ENCODE measurements around the gene SORCS3. TPM values are rescaled to one million over a fixed set of nuclear protein-coding genes. Genes with fewer than 3 reads are reported as not detected.

Gene SORCS3
- total RNA-seq, result not detected

DNA sequence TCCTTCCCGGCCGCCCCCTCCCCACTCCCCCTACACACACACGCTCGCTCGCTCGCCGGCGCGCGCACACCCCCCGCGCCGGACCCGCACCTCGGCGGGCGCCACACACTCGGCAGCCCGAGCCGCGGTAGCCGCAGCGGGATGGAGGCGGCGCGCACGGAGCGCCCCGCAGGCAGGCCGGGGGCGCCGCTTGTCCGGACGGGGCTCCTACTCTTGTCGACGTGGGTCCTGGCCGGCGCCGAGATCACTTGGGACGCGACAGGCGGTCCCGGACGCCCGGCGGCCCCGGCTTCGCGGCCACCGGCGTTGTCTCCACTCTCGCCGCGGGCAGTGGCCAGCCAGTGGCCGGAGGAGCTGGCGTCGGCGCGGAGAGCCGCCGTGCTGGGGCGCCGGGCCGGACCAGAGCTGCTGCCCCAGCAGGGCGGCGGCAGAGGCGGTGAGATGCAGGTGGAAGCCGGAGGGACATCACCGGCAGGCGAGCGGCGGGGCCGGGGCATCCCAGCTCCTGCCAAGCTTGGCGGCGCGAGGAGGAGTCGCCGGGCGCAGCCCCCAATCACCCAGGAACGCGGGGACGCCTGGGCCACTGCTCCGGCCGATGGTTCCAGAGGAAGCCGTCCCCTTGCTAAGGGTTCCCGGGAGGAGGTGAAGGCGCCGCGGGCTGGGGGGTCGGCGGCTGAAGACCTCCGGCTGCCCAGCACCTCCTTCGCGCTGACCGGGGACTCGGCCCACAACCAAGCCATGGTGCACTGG is at the start of gene SORCS3:
SORCS3 (plus strand) TSS at position 104 of the 750 bp plus-strand sequence.
- CTCF ChIA-PET, result no interaction called here
- no peaks in the 10 kb centered on the region for H3K36me3 Mint-ChIP-seq (ENCODE audit: low read depth)
- no peak within 1 kb of the TSS for H3K27ac Mint-ChIP-seq
- ATAC-seq (no peak), DNase-seq (no peak)
- H3K4me1 Mint-ChIP-seq (ENCODE audit: low read depth), result peaks cover 6% of the 10 kb centered on the region
- POLR2A ChIA-PET, result no interaction called here
- no peaks in the 10 kb centered on the region for H3K9me3 Mint-ChIP-seq (ENCODE audit: insufficient read depth)
- peak within 1 kb of the TSS; percentile 38 for H3K4me3 Mint-ChIP-seq
- H3K27me3 Mint-ChIP-seq (ENCODE audit: low read depth), result peaks cover 76% of the 10 kb centered on the region

GRCh38 chr10:104591441-104591840 is 49.6 kb upstream of the SORCS3 start:
- H3K36me3 Mint-ChIP-seq (ENCODE audit: low read depth), result no peaks in the 10 kb centered on the region
- H3K9me3 Mint-ChIP-seq (ENCODE audit: insufficient read depth), result no peaks in the 10 kb centered on the region
- ATAC-seq (no peak), DNase-seq (peak; percentile 13)
- ChIA-PET POLR2A (no interaction called here), CTCF (no interaction called here)
- H3K4me1 Mint-ChIP-seq (ENCODE audit: low read depth), result peaks cover 7% of the 10 kb centered on the region
- no peak overlapping the region for H3K27ac Mint-ChIP-seq
- H3K4me3 Mint-ChIP-seq, result no peak overlapping the region
- peaks cover 7% of the 10 kb centered on the region for H3K27me3 Mint-ChIP-seq (ENCODE audit: low read depth)

GRCh38 chr10:104601166-104601565 is 39.9 kb upstream of the SORCS3 start:
- Mint-ChIP-seq H3K9me3 (ENCODE audit: insufficient read depth) (no peaks in the 10 kb centered on the region), H3K4me3 (no peak overlapping the region), H3K27me3 (ENCODE audit: low read depth) (peaks cover 13% of the 10 kb centered on the region), H3K36me3 (ENCODE audit: low read depth) (no peaks in the 10 kb centered on the region), H3K4me1 (ENCODE audit: low read depth) (no peaks in the 10 kb centered on the region), H3K27ac (no peak overlapping the region)
- POLR2A ChIA-PET, result no interaction called here
- ATAC-seq (no peak), DNase-seq (no peak)
- CTCF ChIA-PET, result no interaction called here

- H3K9me3 Mint-ChIP-seq (ENCODE audit: insufficient read depth), result no peaks in the 10 kb centered on the region
- POLR2A ChIA-PET, result interaction anchor here (0.8 kb wide), 1 partner anchor 13 kb away, joined by 4 read pairs; no protein-coding TSS in a partner anchor
- H3K27me3 Mint-ChIP-seq (ENCODE audit: low read depth), result peaks cover 2% of the 10 kb centered on the region
- no peak overlapping the region for H3K27ac Mint-ChIP-seq
- CTCF ChIA-PET, result interaction anchor here (1.3 kb wide), 1 partner anchor 12 kb away, joined by 4 read pairs; no protein-coding TSS in a partner anchor
- ATAC-seq, result no peak
- no peak overlapping the region for H3K4me3 Mint-ChIP-seq
- H3K4me1 Mint-ChIP-seq (ENCODE audit: low read depth), result no peaks in the 10 kb centered on the region
- DNase-seq, result no peak
- no peaks in the 10 kb centered on the region for H3K36me3 Mint-ChIP-seq (ENCODE audit: low read depth)
Observed at GRCh38 chr10:104608091-104608828, 32.8 kb upstream of the SORCS3 start.

- no peak for ATAC-seq
- POLR2A ChIA-PET, result no interaction called here
Observed at GRCh38 chr10:104612571-104613205, 28.4 kb upstream of the SORCS3 start.

GRCh38 chr10:104613406-104613805 is 27.7 kb upstream of the SORCS3 start:
- Mint-ChIP-seq H3K27ac (no peak overlapping the region), H3K27me3 (ENCODE audit: low read depth) (peaks cover 5% of the 10 kb centered on the region), H3K4me1 (ENCODE audit: low read depth) (no peaks in the 10 kb centered on the region), H3K4me3 (no peak overlapping the region), H3K36me3 (ENCODE audit: low read depth) (no peaks in the 10 kb centered on the region), H3K9me3 (ENCODE audit: insufficient read depth) (no peaks in the 10 kb centered on the region)
- ATAC-seq (no peak), DNase-seq (no peak)
- ChIA-PET CTCF (interaction anchor here (1.3 to 1.4 kb wide), 2 partner anchors 207 to 340 kb away, joined by 3 to 6 read pairs; no protein-coding TSS in a partner anchor), POLR2A (no interaction called here)

More at GRCh38 chr10:104612571-104613205, 28.4 kb upstream of the SORCS3 start:
- H3K9me3 Mint-ChIP-seq (ENCODE audit: insufficient read depth), result no peaks in the 10 kb centered on the region
- no peaks in the 10 kb centered on the region for H3K4me1 Mint-ChIP-seq (ENCODE audit: low read depth)
- H3K27ac Mint-ChIP-seq, result no peak overlapping the region
- no peaks in the 10 kb centered on the region for H3K36me3 Mint-ChIP-seq (ENCODE audit: low read depth)
- no peak overlapping the region for H3K4me3 Mint-ChIP-seq
- DNase-seq, result no peak
- CTCF ChIA-PET, result interaction anchor here (1.4 kb wide), 1 partner anchor 206 kb away, joined by 3 read pairs; no protein-coding TSS in a partner anchor
- peaks cover 5% of the 10 kb centered on the region for H3K27me3 Mint-ChIP-seq (ENCODE audit: low read depth)

- ATAC-seq, result no peak
- POLR2A ChIA-PET, result no interaction called here
Observed at GRCh38 chr10:104614245-104614831, 26.8 kb upstream of the SORCS3 start.

DNA sequence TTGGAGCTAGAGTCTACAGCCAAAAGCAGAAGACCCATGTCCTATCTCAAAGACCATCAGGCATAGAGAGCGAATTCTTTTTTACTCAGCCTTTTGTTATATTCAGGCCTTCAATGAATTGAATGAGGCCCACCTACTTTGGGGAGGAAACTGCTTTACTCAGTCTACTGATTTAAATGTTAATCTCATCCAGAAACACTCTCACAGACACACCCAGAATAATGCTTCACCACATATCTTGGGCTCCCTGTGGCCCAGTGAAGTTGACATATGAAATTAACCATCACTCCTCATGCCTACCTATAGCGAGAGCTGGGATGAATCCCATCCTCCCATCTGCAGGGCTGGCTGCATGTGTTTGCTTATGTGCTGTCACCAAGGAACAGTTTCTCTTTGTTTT is 26.0 kb upstream of the SORCS3 start:
- H3K27me3 Mint-ChIP-seq (ENCODE audit: low read depth), result peaks cover 5% of the 10 kb centered on the region
- H3K9me3 Mint-ChIP-seq (ENCODE audit: insufficient read depth), result no peaks in the 10 kb centered on the region
- no peak overlapping the region for H3K27ac Mint-ChIP-seq
- ChIA-PET POLR2A (no interaction called here), CTCF (interaction anchor here (0.8 to 1.4 kb wide), 4 partner anchors 10 to 209 kb away, joined by 3 to 5 read pairs (median 4); no protein-coding TSS in a partner anchor)
- ATAC-seq (no peak), DNase-seq (no peak)
- H3K4me3 Mint-ChIP-seq, result no peak overlapping the region
- H3K4me1 Mint-ChIP-seq (ENCODE audit: low read depth), result no peaks in the 10 kb centered on the region
- H3K36me3 Mint-ChIP-seq (ENCODE audit: low read depth), result no peaks in the 10 kb centered on the region

More at GRCh38 chr10:104614245-104614831, 26.8 kb upstream of the SORCS3 start:
- no peaks in the 10 kb centered on the region for H3K36me3 Mint-ChIP-seq (ENCODE audit: low read depth)
- H3K27ac Mint-ChIP-seq, result no peak overlapping the region
- H3K9me3 Mint-ChIP-seq (ENCODE audit: insufficient read depth), result no peaks in the 10 kb centered on the region
- peaks cover 5% of the 10 kb centered on the region for H3K27me3 Mint-ChIP-seq (ENCODE audit: low read depth)
- CTCF ChIA-PET, result interaction anchor here (0.6 to 1.4 kb wide), 8 partner anchors 9 to 341 kb away, joined by 3 to 6 read pairs (median 4); no protein-coding TSS in a partner anchor
- no peaks in the 10 kb centered on the region for H3K4me1 Mint-ChIP-seq (ENCODE audit: low read depth)
- DNase-seq, result peak; percentile 46
- H3K4me3 Mint-ChIP-seq, result no peak overlapping the region

- Mint-ChIP-seq H3K27ac (no peak overlapping the region), H3K4me3 (no peak overlapping the region), H3K27me3 (ENCODE audit: low read depth) (peaks cover 7% of the 10 kb centered on the region), H3K4me1 (ENCODE audit: low read depth) (no peaks in the 10 kb centered on the region), H3K36me3 (ENCODE audit: low read depth) (no peaks in the 10 kb centered on the region), H3K9me3 (ENCODE audit: insufficient read depth) (no peaks in the 10 kb centered on the region)
- POLR2A ChIA-PET, result no interaction called here
- ATAC-seq (no peak), DNase-seq (no peak)
- CTCF ChIA-PET, result no interaction called here
Observed at GRCh38 chr10:104617831-104618230, 23.3 kb upstream of the SORCS3 start.

GRCh38 chr10:104622175-104622574 is 18.9 kb upstream of the SORCS3 start:
- no peaks in the 10 kb centered on the region for H3K9me3 Mint-ChIP-seq (ENCODE audit: insufficient read depth)

DNA sequence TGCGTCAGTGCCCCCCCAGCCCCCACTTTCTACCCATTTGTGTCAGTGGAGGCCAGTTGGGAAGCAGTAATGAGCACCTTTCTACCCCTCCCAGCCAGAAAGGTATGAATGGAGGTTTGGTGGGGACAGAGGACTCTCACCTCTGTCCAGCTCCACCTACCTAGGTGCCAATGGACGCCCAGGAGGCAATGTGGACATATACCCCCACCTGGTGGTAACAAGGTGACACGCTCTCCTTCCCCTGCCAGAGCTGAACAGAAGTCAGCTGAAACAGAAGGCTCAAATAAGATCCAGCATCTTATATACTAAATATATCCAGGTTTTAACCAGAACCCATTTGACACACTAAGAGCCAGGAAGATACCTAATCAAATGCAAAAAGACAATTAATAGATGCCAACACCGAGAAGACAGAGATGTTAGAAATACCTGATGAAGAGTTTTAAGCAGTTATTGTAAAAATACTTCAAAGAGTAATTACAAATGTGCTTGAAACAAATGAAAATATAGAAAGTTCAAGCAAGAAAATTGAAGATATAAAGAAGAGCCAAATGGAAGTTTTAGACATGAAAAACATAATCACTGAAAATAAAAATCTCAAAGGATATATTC is 18.4 kb upstream of the SORCS3 start:
- POLR2A ChIA-PET, result no interaction called here
- Mint-ChIP-seq H3K27me3 (ENCODE audit: low read depth) (peaks cover 21% of the 10 kb centered on the region), H3K9me3 (ENCODE audit: insufficient read depth) (no peaks in the 10 kb centered on the region), H3K36me3 (ENCODE audit: low read depth) (no peaks in the 10 kb centered on the region), H3K4me3 (no peak overlapping the region), H3K4me1 (ENCODE audit: low read depth) (no peaks in the 10 kb centered on the region), H3K27ac (no peak overlapping the region)
- DNase-seq (no peak), ATAC-seq (no peak)
- CTCF ChIA-PET, result interaction anchor here (0.7 kb wide), 1 partner anchor 43 kb away, joined by 3 read pairs; no protein-coding TSS in a partner anchor

More at GRCh38 chr10:104622175-104622574, 18.9 kb upstream of the SORCS3 start:
- CTCF ChIA-PET, result interaction anchor here (0.7 kb wide), 1 partner anchor 42 kb away, joined by 3 read pairs; no protein-coding TSS in a partner anchor
- ATAC-seq (no peak), DNase-seq (no peak)
- Mint-ChIP-seq H3K4me1 (ENCODE audit: low read depth) (no peaks in the 10 kb centered on the region), H3K27ac (no peak overlapping the region), H3K36me3 (ENCODE audit: low read depth) (no peaks in the 10 kb centered on the region), H3K27me3 (ENCODE audit: low read depth) (peaks cover 19% of the 10 kb centered on the region), H3K4me3 (no peak overlapping the region)
- POLR2A ChIA-PET, result no interaction called here

All from activated CD8-positive, alpha-beta T cell treated with anti-CD3 and anti-CD28 coated beads, Interleukin-2, amount 10 ng/mL, durations not matched to agents 7 days and 5 days (primary cell).